ENCODE measurements around the gene CMIP.

DNA sequence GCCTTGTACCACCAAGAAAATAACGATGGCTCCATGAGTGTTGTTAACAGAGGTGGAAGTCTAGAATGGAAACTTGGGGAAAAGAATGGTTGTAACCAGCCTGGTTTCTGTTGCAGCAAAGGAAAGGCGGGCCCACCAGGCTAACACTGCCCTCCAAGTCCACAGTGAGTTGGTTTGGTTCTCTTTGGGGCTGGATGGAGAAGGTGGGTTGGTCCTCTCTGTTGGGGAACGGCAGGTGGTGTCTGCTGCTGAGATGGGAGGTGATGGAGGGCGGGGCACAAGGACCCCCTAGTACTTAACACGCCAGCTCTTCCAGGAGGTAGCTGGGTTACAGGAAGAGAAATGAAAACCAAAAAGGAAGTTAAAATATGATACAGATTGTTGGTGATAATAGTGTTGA lies 257.9 kb downstream of the CMIP start:
- TF ChIP-seq IRF3 (IDR thresholded peaks at IDR 0.05; ENCODE audit: low read depth, low read length), result no peak
- TF ChIP-seq TAF1 (IDR thresholded peaks at IDR 0.05; ENCODE audit: borderline replicate concordance, low read depth, low read length), result no peak
- TF ChIP-seq SMC3 (IDR thresholded peaks at IDR 0.05; ENCODE audit: low read depth, low read length), result no peak
- TF ChIP-seq, protein P1, sequence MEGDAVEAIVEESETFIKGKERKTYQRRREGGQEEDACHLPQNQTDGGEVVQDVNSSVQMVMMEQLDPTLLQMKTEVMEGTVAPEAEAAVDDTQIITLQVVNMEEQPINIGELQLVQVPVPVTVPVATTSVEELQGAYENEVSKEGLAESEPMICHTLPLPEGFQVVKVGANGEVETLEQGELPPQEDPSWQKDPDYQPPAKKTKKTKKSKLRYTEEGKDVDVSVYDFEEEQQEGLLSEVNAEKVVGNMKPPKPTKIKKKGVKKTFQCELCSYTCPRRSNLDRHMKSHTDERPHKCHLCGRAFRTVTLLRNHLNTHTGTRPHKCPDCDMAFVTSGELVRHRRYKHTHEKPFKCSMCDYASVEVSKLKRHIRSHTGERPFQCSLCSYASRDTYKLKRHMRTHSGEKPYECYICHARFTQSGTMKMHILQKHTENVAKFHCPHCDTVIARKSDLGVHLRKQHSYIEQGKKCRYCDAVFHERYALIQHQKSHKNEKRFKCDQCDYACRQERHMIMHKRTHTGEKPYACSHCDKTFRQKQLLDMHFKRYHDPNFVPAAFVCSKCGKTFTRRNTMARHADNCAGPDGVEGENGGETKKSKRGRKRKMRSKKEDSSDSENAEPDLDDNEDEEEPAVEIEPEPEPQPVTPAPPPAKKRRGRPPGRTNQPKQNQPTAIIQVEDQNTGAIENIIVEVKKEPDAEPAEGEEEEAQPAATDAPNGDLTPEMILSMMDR (IDR thresholded peaks at IDR 0.05), result no peak

Measured in SK-N-SH (cell line).